Ovary (tissue), 3 donors: ENCODE measurements around the gene DOCK1.

ENCODE experiments used
- EP300 ChIP-seq: sonication (generic); formaldehyde crosslinking; IDR thresholded peaks from one replicate; pipeline ENCODE4 v1.6.1; 2017; ENCODE audit warnings: antibody characterized with exemption
- TF ChIP-seq, protein P1 (sequence below), 3 donors: fragments of 450-650 bp in 2 of 3; fragments of 200-600 bp in 1 of 3; IDR thresholded peaks; one replicate each; pipeline versions ENCODE4 v1.5.1 to v1.8.0; 2016 to 2022; ENCODE audit warnings: antibody characterized with exemption in 3 of 3, mild to moderate bottlenecking in 1 of 3
- donor health status: DM: no; HTN: no; CAD: no.

GRCh38 chr10:127427926-127428325, 522.7 kb downstream of the DOCK1 start:
- TF ChIP-seq, protein P1, sequence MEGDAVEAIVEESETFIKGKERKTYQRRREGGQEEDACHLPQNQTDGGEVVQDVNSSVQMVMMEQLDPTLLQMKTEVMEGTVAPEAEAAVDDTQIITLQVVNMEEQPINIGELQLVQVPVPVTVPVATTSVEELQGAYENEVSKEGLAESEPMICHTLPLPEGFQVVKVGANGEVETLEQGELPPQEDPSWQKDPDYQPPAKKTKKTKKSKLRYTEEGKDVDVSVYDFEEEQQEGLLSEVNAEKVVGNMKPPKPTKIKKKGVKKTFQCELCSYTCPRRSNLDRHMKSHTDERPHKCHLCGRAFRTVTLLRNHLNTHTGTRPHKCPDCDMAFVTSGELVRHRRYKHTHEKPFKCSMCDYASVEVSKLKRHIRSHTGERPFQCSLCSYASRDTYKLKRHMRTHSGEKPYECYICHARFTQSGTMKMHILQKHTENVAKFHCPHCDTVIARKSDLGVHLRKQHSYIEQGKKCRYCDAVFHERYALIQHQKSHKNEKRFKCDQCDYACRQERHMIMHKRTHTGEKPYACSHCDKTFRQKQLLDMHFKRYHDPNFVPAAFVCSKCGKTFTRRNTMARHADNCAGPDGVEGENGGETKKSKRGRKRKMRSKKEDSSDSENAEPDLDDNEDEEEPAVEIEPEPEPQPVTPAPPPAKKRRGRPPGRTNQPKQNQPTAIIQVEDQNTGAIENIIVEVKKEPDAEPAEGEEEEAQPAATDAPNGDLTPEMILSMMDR (IDR thresholded peaks at IDR 0.05), result no peak
- no peak for TF ChIP-seq EP300
